ENCODE results near the gene PGAP3. TPM values are rescaled to one million over a fixed set of nuclear protein-coding genes. Genes with fewer than 3 reads are reported as not detected.

Gene PGAP3
- total and polyA plus RNA-seq, 2 of the 4 experiments (the other 2 are of a cell fraction), result 4.3 to 9.8 TPM

DNA sequence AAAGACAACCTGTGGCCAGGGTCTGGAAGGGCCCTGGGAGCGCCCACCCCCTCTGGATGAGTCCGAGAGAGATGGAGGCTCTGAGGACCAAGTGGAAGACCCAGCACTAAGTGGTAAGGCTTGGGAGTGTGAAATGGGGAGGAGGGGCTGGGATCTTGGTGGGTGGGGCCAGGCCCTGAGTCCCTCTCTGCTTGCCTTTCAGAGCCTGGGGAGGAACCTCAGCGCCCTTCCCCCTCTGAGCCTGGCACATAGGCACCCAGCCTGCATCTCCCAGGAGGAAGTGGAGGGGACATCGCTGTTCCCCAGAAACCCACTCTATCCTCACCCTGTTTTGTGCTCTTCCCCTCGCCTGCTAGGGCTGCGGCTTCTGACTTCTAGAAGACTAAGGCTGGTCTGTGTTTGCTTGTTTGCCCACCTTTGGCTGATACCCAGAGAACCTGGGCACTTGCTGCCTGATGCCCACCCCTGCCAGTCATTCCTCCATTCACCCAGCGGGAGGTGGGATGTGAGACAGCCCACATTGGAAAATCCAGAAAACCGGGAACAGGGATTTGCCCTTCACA, 52.2 kb downstream of the PGAP3 start:
- H3K14ac ChIP-seq (replicated peaks; ENCODE audit: low read depth, low read length), result no peak overlapping the region
- H4K20me1 ChIP-seq (ENCODE audit: insufficient read depth, low read length), result peaks cover 14% of the 10 kb centered on the region; the same call in 1 of the 2 replicates
- CTCF ChIA-PET, result interaction anchor here (1.1 kb wide), 1 partner anchor 12 kb away, joined by 3 read pairs; no protein-coding TSS in a partner anchor
- H3K23ac ChIP-seq (ENCODE audit: low read depth, low read length), result no peak overlapping the region
- in situ Hi-C loops (cut with MboI; ENCODE audit: low sequenced_read_pairs), result no loop called here
- no peak overlapping the region for H3K18ac ChIP-seq (ENCODE audit: low read depth, low read length)
- dilution Hi-C loops (cut with HindIII; ENCODE audit: low sequenced_read_pairs, unreplicated experiment), result no loop called here
- no peak overlapping the region for H4K5ac ChIP-seq (ENCODE audit: low read depth, low read length)
- no peak overlapping the region for H3K56ac ChIP-seq (ENCODE audit: extremely low read depth, insufficient read depth, low read length)
- H3K27ac ChIP-seq (ENCODE audit: insufficient read depth, low read length), result no peak overlapping the region
- peak overlapping the region; percentile 91 to 100; a peak in 2 of 4 replicates for H4K8ac ChIP-seq (ENCODE audit: low read depth in 2 of 2, low read length in 2 of 2)
- H3K9me3 ChIP-seq (ENCODE audit: control insufficient read depth, insufficient read depth, low read length), result no peaks in the 10 kb centered on the region
- peaks cover 15 to 45% of the 10 kb centered on the region in 2 experiments for H3K79me1 ChIP-seq (ENCODE audit: low read depth in 1 of 2, low read length in 2 of 2)
- intact Hi-C loops (cut with micrococcal nuclease), result no loop called here
- no peak overlapping the region for H2BK15ac ChIP-seq (ENCODE audit: low read depth, low read length)
- WGBS, 2 experiments (ENCODE audit: extremely low coverage in 2 of 2, insufficient read length in 1 of 2), result 35% methylated on average over 2 of the region's 8 CpGs; no CpG with 5 or more reads in 1 of the 2 experiments
- peak overlapping the region; percentile 5 for H2AK9ac ChIP-seq (replicated peaks; ENCODE audit: low read depth, low read length, poor library complexity)
- no TSS peak for BruUV-seq (replicated peaks)
- no peak overlapping the region for H3K4me2 ChIP-seq (ENCODE audit: low read depth, low read length)
- H3K4ac ChIP-seq (ENCODE audit: low read depth, low read length), result no peak overlapping the region
- H3K4me3 ChIP-seq (ENCODE audit: insufficient read depth, low read depth, low read length), result no peak overlapping the region
- DNase-seq (no peak), ATAC-seq (ENCODE audit: low read depth) (no peak)
- no peak overlapping the region for H2BK120ac ChIP-seq (ENCODE audit: low read depth, low read length)
- TF ChIP-seq POLR2A (IDR thresholded peaks at IDR 0.05; ENCODE audit: low read depth, low read length) (no peak), MXI1 (IDR thresholded peaks at IDR 0.05; ENCODE audit: borderline replicate concordance, low read depth, low read length) (no peak), MAZ (IDR thresholded peaks at IDR 0.05; ENCODE audit: borderline replicate concordance, low read depth, low read length) (no peak), CTCF (conservative IDR thresholded peaks at IDR 0.05; ENCODE audit: low read depth, low read length) (no peak), RFX5 (IDR thresholded peaks at IDR 0.05; ENCODE audit: low read depth, low read length) (no peak), CEBPB (IDR thresholded peaks at IDR 0.05; ENCODE audit: low read depth, low read length) (no peak), SMC3 (IDR thresholded peaks at IDR 0.05; ENCODE audit: low read depth, low read length) (no peak), FOS (IDR thresholded peaks at IDR 0.05; ENCODE audit: low read depth, low read length) (no peak), MAFK (IDR thresholded peaks at IDR 0.05; ENCODE audit: low read depth, low read length) (no peak), RCOR1 (IDR thresholded peaks at IDR 0.05; ENCODE audit: insufficient replicate concordance, low read length) (no peak)
- TF ChIP-seq, protein P1, sequence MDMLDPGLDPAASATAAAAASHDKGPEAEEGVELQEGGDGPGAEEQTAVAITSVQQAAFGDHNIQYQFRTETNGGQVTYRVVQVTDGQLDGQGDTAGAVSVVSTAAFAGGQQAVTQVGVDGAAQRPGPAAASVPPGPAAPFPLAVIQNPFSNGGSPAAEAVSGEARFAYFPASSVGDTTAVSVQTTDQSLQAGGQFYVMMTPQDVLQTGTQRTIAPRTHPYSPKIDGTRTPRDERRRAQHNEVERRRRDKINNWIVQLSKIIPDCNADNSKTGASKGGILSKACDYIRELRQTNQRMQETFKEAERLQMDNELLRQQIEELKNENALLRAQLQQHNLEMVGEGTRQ (IDR thresholded peaks at IDR 0.05; ENCODE audit: low read depth, low read length), result no peak
- TF ChIP-seq, protein P2, sequence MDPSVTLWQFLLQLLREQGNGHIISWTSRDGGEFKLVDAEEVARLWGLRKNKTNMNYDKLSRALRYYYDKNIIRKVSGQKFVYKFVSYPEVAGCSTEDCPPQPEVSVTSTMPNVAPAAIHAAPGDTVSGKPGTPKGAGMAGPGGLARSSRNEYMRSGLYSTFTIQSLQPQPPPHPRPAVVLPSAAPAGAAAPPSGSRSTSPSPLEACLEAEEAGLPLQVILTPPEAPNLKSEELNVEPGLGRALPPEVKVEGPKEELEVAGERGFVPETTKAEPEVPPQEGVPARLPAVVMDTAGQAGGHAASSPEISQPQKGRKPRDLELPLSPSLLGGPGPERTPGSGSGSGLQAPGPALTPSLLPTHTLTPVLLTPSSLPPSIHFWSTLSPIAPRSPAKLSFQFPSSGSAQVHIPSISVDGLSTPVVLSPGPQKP (IDR thresholded peaks at IDR 0.05; ENCODE audit: borderline replicate concordance, low read depth, low read length), result no peak
- no peak overlapping the region for H2BK5ac ChIP-seq (ENCODE audit: low read depth, low read length, poor library complexity, severe bottlenecking)
- H3K9me1 ChIP-seq (ENCODE audit: insufficient read depth, low read length), result peaks cover 25% of the 10 kb centered on the region
- H3K27me3 ChIP-seq (ENCODE audit: control insufficient read depth, insufficient read depth, low read length), result peaks cover 21% of the 10 kb centered on the region
- peak overlapping the region; percentile 2 for H2AFZ ChIP-seq (replicated peaks; ENCODE audit: low read length, poor library complexity)
- H2AK5ac ChIP-seq (ENCODE audit: low read depth, low read length), result no peak overlapping the region
- H3K36me3 ChIP-seq (ENCODE audit: control insufficient read depth, insufficient read depth, low read length), result no peaks in the 10 kb centered on the region
- no peak overlapping the region for H2BK20ac ChIP-seq (ENCODE audit: low read depth, low read length)
- H4K91ac ChIP-seq (ENCODE audit: insufficient read depth, low read depth, low read length), result no peak overlapping the region
- POLR2A ChIA-PET (ENCODE audit: unreplicated experiment), result no interaction called here
- H3K4me1 ChIP-seq (ENCODE audit: control insufficient read depth, insufficient read depth, low read length), result peaks cover 24% of the 10 kb centered on the region
- no peak overlapping the region for H3K9ac ChIP-seq (ENCODE audit: low read depth, low read length)

Measured in IMR-90 (cell line).